ENCODE data around the gene MLIP. TPM values are rescaled to one million over a fixed set of nuclear protein-coding genes. Genes with fewer than 3 reads are reported as not detected.

Gene MLIP
- total and polyA plus RNA-seq, 2 of the 13 experiments (the other 11 are each of a cell fraction or from before 2014, with no cell fraction given), result 0.08 to 0.33 TPM

DNA sequence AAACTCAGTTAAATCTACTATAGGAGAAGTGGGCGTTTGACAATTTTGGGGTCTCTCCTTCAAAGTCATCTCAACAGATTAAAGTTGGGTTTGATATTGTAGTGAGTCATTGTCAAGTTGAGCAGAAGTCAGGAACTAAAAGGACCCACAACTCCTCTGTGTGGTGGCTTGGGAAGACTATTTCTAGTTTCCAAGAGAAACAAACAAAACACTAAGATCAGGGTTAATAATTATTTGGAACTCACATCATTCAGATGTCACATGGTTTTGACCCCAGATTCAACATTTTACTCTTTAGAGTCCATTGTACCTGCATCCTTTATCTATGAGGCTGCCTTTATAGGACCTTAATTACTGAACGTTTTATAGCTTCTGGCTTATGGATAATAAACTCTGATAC, 151.7 kb downstream of the MLIP start (continued):
- TF ChIP-seq, protein P1, sequence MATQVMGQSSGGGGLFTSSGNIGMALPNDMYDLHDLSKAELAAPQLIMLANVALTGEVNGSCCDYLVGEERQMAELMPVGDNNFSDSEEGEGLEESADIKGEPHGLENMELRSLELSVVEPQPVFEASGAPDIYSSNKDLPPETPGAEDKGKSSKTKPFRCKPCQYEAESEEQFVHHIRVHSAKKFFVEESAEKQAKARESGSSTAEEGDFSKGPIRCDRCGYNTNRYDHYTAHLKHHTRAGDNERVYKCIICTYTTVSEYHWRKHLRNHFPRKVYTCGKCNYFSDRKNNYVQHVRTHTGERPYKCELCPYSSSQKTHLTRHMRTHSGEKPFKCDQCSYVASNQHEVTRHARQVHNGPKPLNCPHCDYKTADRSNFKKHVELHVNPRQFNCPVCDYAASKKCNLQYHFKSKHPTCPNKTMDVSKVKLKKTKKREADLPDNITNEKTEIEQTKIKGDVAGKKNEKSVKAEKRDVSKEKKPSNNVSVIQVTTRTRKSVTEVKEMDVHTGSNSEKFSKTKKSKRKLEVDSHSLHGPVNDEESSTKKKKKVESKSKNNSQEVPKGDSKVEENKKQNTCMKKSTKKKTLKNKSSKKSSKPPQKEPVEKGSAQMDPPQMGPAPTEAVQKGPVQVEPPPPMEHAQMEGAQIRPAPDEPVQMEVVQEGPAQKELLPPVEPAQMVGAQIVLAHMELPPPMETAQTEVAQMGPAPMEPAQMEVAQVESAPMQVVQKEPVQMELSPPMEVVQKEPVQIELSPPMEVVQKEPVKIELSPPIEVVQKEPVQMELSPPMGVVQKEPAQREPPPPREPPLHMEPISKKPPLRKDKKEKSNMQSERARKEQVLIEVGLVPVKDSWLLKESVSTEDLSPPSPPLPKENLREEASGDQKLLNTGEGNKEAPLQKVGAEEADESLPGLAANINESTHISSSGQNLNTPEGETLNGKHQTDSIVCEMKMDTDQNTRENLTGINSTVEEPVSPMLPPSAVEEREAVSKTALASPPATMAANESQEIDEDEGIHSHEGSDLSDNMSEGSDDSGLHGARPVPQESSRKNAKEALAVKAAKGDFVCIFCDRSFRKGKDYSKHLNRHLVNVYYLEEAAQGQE (IDR thresholded peaks at IDR 0.05; ENCODE audit: borderline replicate concordance in 1 of 2, low read depth in 1 of 2, low read length in 2 of 2), result no peak
- TF ChIP-seq ZNF776 (CRISPR knock-in tag; IDR thresholded peaks at IDR 0.05), result no peak

DNA sequence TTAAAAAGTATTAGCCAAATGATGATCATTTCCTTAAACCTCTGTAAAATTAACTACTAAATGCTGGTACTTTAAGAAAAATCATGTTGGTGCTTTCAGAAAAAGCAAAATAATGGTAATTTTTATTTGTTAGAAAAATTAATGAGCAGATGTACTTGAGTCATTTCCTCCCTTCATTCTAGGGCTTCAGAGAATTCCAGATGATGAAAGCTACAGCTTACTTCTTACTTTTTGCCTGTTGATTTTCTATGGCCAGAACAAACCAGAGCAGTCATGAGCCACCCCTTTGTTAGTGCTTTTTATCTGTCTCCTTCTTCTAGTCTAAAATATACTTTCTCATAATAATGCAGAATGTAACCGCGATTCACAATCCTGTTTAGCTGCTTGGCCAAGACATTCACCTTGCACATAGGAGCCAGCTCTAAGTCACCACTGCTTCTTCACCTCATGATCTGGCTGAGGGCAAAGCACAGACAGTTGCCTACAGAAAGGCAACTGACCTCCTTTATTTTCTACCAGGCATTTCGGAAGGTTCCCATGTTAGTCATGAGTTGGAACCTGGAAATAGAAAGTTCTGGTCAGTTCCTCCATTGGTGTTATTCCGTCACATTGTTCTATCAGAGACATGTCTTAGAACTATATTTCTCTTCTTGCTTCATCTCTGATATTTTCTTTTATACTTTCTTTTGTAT, 153.5 kb downstream of the MLIP start:
- no peaks in the 10 kb centered on the region for H3K36me3 ChIP-seq (replicated peaks in 1 of 2; ENCODE audit: control insufficient read depth in 1 of 2, insufficient read depth in 2 of 2, low read length in 2 of 2)
- in situ Hi-C loops (cut with HindIII; ENCODE audit: extremely low pct_ligation_motif_present, low pct_unique_long_range_greater_than_20kb) (loop anchor here (5.0 kb wide), 1 partner anchor 277 kb away; no protein-coding TSS in a partner anchor), intact Hi-C loops (cut with micrococcal nuclease; ENCODE audit: unreplicated experiment) (no loop called here)
- H3K27ac ChIP-seq (ENCODE audit: extremely low read length, insufficient read depth, low read length), result no peak overlapping the region
- no peak for TF ChIP-seq ZNF225 (CRISPR knock-in tag; IDR thresholded peaks at IDR 0.05)
- TF ChIP-seq FOSL1 (CRISPR knock-in tag; IDR thresholded peaks at IDR 0.05; ENCODE audit: borderline replicate concordance), result no peak
- TF ChIP-seq, protein P2, sequence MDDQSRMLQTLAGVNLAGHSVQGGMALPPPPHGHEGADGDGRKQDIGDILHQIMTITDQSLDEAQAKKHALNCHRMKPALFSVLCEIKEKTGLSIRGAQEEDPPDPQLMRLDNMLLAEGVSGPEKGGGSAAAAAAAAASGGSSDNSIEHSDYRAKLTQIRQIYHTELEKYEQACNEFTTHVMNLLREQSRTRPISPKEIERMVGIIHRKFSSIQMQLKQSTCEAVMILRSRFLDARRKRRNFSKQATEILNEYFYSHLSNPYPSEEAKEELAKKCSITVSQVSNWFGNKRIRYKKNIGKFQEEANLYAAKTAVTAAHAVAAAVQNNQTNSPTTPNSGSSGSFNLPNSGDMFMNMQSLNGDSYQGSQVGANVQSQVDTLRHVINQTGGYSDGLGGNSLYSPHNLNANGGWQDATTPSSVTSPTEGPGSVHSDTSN (CRISPR knock-in tag; IDR thresholded peaks at IDR 0.05; ENCODE audit: borderline replicate concordance), result no peak
- TF ChIP-seq BORCS8-MEF2B (CRISPR knock-in tag; IDR thresholded peaks at IDR 0.05), result no peak
- TF ChIP-seq EEA1 (CRISPR knock-in tag; IDR thresholded peaks at IDR 0.05; ENCODE audit: borderline replicate concordance), result no peak
- no peak for TF ChIP-seq ZNF878 (CRISPR knock-in tag; IDR thresholded peaks at IDR 0.05)
- TF ChIP-seq ZNF382 (CRISPR knock-in tag; IDR thresholded peaks at IDR 0.05; ENCODE audit: borderline replicate concordance), result no peak
- TF ChIP-seq ZFP41 (CRISPR knock-in tag; IDR thresholded peaks at IDR 0.05; ENCODE audit: borderline replicate concordance), result no peak
- no peak for TF ChIP-seq HHEX (CRISPR knock-in tag; IDR thresholded peaks at IDR 0.05)
- no peak for TF ChIP-seq ATRX (CRISPR knock-in tag; IDR thresholded peaks at IDR 0.05; ENCODE audit: borderline replicate concordance)
- TF ChIP-seq ZEB1 (IDR thresholded peaks at IDR 0.05; ENCODE audit: insufficient replicate concordance, low read depth), result no peak
- no peak for TF ChIP-seq MED8 (CRISPR knock-in tag; IDR thresholded peaks at IDR 0.05; ENCODE audit: insufficient replicate concordance)
- no peak for TF ChIP-seq ZNF616 (CRISPR knock-in tag; IDR thresholded peaks at IDR 0.05; ENCODE audit: low read depth)
- no peak for TF ChIP-seq ZNF17 (CRISPR knock-in tag; IDR thresholded peaks at IDR 0.05)
- TF ChIP-seq, protein P3, sequence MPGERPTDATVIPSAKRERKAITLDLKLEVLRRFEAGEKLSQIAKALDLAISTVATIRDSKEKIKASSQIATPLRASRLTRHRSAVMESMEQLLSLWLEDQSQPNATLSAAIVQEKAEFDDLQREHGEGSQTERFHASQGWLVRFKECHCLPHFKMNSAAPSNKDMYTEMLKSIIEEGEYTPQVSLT (CRISPR knock-in tag; IDR thresholded peaks at IDR 0.05; ENCODE audit: borderline replicate concordance, low read depth), result no peak
- 60% methylated on average over 4 of the region's 4 CpGs for whole genome bisulfite sequencing (ENCODE audit: low lambda C conversion rate)
- H3K4me3 ChIP-seq (replicated peaks in 1 of 3; ENCODE audit: insufficient read depth in 1 of 3, low read depth in 2 of 3, low read length in 3 of 3), result no peak overlapping the region
- H3K4me1 ChIP-seq (ENCODE audit: insufficient read depth, low read length), result no peaks in the 10 kb centered on the region
- BruUV-seq (replicated peaks), result no TSS peak
- H3K79me2 ChIP-seq (ENCODE audit: insufficient read depth, low read length), result no peaks in the 10 kb centered on the region
- no peaks in the 10 kb centered on the region for H3K27me3 ChIP-seq (ENCODE audit: control insufficient read depth in 1 of 2, insufficient read depth in 2 of 2, low read length in 2 of 2)
- CTCF ChIA-PET (ENCODE audit: low intra/inter-chr PET ratio, low total read pairs), result no interaction called here
- no peak overlapping the region for H2AFZ ChIP-seq (ENCODE audit: low read length)
- no peak overlapping the region for H3K9ac ChIP-seq (ENCODE audit: insufficient read depth, low read depth, low read length)
- DNase-seq (ENCODE audit: low spot score) (no peak), FAIRE-seq (no peak), ATAC-seq (no peak)
- POLR2A ChIA-PET, result no interaction called here
- H4K20me1 ChIP-seq (ENCODE audit: insufficient read depth, low read length), result no peaks in the 10 kb centered on the region
- no peak overlapping the region for H3K4me2 ChIP-seq (ENCODE audit: low read depth, low read length)
- H3K9me3 ChIP-seq (ENCODE audit: low read length), result no peaks in the 10 kb centered on the region
